Stimulated activated CD4-positive, alpha-beta T cell treated with anti-CD3 and anti-CD28 coated beads, TNF-alpha, amount 100 ng/mL, for 1 hour (primary cell): Measurements from ENCODE around the gene USP37.

ENCODE experiments used
- DNase-seq, 3 donors: peaks; one replicate each; pipeline ENCODE4 v3.0.0-alpha.2; 2020; ENCODE audit warnings: low read depth in 3 of 3, low spot score in 1 of 3

USP37 gene

DNA sequence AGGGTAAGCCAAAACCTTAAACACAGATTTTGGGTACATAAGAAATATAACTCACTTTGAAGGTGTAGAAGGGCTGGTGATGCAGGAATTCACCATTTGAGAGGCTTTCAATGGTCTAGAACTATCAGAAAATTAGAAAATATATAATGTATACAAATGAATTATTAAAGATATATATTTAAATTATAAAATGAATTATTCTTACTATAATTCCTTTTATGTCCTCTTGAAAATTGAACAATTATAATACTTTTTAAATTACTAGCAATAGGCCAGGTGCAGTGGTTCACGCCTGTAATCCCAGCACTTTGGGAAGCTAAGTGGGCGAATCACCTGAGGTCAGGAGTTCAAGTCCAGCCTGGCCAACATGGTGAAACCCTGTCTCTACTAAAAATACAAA, 88.6 kb downstream of the USP37 start:
- no peak for DNase-seq

DNA sequence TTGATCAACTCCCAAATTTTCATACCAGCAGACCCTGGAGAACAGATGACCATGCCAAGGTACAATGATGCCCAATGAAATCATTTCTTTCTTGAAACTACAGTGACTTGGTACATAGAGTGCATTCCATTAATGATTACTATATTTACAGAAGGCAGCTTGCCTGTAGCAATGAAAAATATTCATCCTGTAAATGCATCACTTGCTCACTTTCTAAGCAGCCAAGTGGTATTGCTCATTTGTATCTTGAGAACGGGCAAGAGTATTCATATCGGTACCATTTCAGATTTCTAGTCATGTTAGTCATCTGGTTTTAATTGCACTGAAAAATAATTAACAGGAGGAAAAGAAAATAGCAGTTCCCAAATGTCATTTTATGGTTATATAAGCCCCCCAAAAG, 89.6 kb downstream of the USP37 start:
- no peak for DNase-seq

DNA sequence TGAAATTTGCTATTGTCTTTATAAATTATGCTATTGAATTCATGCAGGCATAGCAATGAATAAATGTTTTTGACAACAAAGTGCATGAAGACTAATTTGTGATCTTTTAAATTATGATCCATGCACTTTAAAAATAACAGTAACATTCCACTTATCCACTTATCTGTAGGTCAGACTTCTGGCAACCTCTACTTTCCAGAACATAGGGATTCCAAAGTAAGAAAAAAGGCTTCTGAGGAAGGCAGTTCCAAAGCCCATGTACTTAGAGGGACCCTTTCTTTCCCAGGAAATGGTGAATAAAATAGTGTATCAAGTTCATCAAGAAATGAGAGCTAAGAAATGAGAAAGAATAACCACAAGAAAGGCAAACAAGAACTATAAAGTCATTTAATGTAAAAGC, 90.9 kb downstream of the USP37 start:
- DNase-seq: no peak

DNA sequence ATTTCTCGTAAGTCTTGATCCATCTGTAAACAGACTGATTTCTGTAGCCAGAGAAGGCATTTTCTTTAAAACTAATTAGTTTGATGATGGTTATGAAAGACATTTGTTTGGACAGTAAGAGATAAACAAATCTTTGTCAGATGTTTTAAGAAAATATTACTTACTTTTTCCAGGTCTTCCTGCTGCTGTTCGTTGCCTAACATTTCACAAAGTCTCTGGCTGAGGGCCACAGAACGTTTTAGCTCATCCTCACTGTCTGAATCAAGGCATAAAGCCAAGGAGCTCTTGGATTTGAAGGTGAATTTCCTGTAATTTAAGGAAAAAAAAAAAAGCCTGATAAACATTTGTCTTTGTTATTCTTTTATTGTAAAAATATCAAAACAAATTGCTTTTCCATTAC, 91.5 kb downstream of the USP37 start:
- no peak for DNase-seq

DNA sequence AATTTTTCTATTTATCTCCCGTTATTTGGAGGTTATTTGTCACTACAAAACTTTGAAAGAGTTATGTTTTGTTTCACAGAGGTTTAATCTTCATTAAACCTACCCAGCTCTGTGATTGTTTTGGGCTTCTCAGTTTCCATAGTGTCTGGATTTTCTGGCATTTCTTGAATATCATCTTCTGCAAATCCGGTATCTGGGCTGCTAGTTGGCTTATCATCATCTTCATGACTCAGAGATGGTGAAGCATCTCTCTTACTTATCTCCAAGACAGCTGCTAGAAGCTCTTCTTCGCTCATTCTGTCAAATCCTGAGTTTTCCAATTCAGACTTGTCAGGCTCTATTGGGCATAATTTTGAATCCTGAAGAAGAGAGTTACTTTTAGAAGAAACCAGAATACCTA, 93.6 kb downstream of the USP37 start:
- DNase-seq: no peak

DNA sequence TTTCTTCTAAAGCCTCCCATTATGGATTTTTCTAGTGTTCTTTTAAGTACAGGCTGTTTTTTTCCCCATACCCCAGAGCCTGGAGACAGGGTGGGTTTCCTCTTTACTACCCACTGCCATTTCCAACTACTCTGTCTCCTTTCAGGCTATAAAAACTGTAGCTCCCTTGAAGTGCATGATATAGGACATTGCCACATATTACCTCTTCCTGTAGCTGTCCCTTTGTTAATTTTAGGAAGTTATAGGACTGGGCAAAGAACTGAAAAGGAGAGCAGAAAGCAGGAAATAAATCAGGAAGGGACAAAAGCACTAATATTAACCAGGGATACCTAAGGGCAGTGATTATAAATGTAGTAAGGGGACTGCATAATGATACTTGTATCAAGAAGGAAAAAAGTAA, 95.2 kb downstream of the USP37 start:
- DNase-seq: no peak

DNA sequence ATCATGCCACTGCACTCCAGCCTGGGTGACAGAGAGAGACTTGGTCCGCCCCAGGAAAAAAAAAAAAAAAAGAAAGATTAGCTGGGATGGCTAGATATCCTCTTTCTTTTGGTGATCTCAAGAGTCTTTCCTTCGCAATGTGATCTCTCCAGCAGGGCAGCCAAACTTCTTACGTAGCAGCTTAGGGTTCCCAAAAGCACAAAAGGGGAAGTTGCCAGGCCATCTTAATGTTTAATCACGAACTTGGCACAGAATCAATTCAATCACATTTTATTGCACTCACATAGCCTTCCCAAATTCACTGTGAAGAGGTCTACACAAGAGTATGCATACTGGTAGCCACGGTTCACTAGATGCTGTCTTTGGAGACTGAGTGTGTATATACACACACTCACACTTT, 96.2 kb downstream of the USP37 start:
- no peak for DNase-seq

DNA sequence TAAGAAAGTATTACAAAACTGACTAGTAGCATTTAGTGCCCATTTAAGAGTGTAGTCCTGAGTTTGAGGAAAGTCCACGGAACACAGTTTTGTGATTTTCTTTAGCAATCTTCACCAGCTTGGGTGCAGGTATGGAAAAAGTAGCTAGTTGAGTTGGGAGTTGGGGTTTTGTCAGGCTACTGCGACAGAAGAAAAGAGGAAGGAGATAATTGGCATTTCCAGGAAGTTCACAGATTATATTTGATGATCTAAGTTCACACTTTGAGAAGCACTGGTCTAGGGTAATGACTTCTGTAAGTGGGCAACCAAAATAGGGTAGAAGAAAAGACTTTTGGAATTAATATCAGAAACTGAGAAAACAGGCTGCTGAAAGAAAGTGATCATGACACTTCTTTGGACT, 97.1 kb downstream of the USP37 start:
- DNase-seq: no peak

DNA sequence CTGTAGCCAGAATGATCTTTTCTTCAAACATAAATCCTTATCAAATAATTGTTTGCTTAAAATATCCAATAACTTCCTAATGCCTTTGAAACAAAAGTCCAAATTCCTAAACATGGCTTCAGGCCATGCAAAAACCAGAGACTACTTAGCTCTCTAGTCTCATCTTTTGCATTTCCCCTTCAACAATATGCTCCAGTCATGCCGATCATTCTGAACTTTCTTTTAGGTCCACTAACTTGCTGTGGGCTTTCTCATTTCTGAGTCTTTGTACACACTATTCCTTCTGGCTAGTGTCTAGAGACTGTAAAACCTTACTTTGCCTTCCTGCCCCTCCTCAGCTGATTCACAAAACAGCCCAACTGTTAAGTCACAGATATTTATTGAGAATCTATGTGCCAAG, 97.7 kb downstream of the USP37 start:
- DNase-seq: no peak

DNA sequence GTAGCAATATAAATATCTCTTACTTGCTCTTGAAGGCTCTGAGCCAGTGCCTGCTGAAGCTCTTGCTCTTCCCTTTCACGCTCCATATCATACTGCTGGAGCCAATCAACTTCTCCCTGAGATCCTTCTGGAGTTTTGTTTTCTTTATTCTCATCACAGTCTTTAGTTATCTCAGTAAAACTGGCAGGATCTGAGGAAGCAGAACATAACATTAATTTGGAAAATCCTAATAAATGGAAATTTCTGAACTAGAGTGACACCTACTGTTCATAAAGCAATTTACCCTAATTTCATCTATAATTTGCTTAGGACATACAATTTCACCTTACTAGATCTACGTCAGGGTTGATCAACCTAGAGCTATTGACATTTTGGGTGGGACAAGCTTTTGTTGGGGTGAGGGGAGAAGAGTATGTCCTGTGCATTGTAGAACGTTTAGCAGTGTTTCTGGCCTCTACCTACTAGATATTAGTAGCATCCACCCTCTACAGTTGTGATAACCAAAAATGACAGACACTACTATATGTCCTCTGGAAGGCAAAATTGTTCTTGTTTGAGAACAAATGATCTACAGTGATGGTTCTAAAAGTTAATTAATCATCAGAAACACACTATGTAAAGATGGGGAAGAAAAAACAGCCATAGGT, 102.0 kb downstream of the USP37 start:
- DNase-seq: no peak

DNA sequence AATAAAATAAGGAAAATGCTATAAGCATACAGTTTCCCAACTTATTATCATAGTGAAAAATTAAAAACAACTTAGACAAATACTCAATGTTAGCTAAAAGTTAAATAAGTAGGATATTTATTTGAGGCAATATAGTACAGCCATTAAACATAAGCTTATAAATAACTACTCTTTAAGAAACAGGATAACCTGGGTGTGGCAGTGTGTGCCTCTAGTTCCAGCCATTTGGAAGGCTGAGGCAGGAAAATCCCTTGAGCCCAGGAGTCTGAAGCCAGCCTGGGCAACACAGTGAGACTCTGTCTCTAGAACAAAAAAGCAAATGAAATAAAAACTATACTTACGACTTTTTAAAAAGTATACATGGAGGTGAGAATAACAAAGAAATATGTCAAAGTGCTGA, 109.6 kb downstream of the USP37 start:
- DNase-seq: no peak

DNA sequence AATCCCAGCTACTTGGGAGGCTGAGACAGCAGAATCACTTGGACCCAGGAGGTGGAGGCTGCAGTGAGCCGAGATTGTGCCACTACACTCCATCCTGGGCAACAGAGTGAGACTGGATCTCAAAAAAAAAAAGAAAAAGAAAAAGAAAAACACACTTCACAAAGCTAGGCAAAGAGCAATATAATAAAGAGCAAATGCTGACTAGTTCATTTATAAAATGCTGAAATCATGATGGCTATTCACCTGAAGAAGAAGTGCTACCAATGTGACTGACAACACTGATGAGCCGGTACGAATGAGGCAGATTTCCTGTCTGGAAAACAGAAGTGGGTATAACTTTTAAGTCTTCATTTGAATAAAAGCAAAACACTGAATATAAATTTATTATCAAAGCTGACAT, 111.3 kb downstream of the USP37 start:
- no peak for DNase-seq

DNA sequence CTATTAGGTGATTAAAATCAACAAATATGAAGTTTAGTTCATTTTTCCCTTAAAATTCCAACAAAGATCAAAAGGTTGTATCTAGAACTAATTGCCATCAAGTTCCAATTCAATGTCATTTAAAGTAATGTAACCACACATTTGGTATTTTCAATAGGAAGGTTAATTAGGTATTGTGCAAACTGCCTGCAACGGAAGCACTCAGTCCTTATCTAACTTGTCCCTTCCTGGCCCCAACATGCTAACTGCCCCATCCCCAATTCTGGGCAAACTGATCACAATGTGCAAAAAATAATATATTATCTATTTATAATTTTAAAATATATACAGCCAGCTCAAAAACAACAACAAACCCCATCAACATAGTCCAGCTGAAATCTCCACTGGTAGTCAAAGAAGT, 116.1 kb downstream of the USP37 start:
- DNase-seq: no peak

DNA sequence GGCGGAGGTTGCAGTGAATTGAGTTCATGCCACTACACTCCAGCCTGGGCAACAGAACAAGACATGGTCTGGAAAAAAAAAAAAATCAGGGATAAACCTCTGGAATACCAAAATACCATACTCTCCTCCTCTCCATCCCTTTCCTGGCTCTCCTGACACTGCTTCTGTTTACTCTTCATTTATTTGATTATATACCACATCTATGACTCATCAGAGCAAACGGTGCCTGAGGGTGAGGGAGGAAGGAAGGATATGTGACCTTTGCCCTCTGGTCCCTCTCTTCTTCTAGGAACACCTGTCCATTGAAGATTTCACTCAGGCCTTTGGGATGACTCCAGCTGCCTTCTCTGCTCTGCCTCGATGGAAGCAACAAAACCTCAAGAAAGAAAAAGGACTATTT, 119.2 kb downstream of the USP37 start:
- no peak for DNase-seq

DNA sequence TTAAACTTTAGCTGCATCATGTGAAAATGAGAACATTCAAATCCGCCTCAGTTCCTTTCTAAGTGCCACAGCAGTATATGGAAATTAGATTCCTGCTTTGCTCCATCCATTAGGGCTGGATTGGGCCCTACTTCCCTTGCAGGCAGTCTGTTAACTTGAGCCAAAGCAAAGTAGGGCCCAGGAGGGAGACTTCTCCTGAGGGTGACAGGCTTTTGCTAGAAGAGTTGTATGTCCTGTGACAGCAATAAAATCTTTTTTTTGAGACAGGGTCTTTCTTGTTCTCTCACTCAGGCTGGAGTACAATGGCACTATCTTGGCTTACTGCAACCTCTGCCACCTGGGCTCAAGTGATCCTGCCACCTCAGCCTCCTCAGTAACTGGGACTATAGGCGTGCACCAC, 121.1 kb downstream of the USP37 start:
- DNase-seq: no peak

DNA sequence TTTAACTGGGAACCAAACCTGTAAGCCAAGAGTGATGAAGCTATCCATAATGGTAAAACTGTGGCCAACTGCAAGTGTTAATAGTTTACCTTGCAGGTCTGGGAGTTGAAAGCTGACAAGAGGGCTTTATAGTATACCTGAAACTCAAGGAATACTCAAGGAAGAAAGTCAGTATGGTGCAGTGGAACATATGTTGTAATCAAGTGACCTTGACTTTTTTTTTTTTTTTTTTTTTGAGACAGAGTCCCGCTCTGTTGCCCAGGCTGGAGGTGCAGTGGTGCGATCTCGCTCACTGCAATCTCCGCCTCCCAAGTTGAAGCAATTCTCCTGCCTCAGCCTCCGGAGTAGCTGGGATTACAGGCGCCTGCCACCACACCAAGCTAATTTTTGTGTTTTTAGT, 121.6 kb downstream of the USP37 start:
- DNase-seq: no peak

DNA sequence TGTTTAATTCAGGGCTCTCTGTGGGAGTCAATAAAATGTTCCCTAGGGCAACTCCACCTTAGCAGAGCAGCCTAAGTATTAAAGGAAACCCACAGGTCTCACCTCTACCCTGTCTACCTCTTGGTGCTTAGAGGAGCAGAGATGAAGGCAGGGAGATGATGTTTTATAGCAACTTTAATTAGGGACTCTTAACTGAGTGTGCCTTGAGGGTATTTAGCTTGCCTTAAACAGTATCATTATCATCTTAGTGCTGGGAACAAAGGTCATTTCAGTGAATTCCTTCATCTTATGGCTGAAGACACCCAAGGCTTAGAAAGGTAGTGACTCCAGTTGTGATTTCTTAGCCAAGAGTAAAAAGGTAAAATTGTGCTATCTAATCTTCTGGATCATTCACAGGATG, 122.5 kb downstream of the USP37 start:
- DNase-seq: no peak

DNA sequence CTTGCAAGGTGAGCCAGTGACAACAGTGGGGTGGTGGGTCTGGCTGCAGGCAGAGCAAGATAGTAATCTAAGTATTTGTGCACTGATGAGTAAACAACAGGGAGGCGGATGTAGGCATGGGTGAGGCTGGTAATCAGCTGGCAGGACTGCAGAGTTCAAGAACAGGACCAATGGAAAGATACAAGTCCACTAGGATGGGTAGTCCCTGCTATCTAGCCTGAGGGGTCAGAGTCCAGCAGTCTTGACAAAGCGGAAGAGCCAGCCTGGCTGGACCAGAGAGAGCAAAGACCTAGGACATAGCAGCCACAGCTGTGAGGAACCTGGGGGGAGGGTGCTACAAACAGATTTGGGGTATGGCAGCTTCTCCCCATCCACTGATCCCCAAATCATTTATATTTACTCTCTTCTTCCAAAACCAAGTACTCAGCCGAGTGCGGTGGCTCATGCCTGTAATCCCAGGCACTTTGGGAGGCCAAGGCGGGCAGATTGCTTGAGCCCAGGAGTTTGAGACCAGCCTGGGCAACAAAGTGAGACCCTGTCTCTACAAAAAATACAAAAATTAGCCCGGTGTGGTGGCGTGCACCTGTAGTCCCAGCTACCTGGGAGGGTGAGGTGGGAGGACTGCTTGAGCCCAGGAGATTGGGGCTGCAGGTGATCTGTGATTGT, 123.3 kb downstream of the USP37 start:
- DNase-seq: no peak

DNA sequence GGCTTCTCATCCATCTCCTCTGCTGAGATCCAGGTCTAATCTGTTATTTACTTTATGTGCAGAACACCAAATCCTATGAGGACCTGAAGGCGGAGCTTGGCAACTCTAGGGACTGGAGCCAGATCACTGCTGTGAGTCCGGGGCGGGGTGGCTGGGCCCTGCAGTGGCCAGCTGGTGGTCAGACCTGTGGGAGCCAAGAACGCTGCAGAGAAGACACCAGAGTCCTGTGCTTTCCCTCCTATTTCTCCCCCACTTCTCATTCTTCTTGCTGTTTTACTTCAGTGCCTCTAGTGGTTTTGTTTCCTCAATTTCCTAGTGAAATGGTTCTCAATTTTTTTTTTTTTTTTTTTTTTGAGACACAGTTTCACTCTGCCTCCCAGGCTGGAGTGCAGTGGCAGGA, 129.6 kb downstream of the USP37 start:
- DNase-seq: no peak

DNA sequence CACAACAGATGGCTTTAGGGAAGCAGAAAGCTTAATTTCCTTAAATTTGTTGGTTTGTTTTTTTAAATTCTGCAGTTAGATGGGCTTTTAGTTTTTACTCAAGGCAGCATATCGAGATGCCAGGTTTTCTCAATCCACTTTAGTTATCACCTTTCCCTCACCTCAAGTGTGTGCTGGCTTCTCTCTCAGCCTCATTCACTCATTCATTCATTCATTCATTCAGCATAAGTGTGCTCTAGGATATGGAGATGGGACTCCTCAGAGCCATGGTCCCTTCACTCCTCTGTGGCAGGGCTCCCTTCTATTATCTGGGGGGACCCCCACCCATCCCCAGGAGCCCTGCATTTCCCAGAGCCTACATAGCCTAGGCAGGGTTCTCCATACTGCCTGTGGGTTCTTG, 130.2 kb downstream of the USP37 start:
- no peak for DNase-seq

DNA sequence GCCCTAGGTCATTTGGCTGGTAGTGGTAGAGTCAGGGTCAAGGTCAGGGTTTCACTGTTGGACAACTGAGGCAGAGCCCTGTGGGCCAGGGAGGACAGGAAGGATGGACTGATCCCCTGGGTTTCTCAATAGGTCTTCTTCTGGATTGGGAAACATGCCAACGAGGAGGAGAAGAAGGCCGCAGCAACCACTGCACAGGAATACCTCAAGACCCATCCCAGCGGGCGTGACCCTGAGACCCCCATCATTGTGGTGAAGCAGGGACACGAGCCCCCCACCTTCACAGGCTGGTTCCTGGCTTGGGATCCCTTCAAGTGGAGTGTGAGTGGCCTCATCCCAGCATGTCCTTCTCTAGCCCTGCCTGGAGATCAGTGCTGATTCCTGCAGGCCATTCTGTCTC, 131.2 kb downstream of the USP37 start:
- no peak for DNase-seq

DNA sequence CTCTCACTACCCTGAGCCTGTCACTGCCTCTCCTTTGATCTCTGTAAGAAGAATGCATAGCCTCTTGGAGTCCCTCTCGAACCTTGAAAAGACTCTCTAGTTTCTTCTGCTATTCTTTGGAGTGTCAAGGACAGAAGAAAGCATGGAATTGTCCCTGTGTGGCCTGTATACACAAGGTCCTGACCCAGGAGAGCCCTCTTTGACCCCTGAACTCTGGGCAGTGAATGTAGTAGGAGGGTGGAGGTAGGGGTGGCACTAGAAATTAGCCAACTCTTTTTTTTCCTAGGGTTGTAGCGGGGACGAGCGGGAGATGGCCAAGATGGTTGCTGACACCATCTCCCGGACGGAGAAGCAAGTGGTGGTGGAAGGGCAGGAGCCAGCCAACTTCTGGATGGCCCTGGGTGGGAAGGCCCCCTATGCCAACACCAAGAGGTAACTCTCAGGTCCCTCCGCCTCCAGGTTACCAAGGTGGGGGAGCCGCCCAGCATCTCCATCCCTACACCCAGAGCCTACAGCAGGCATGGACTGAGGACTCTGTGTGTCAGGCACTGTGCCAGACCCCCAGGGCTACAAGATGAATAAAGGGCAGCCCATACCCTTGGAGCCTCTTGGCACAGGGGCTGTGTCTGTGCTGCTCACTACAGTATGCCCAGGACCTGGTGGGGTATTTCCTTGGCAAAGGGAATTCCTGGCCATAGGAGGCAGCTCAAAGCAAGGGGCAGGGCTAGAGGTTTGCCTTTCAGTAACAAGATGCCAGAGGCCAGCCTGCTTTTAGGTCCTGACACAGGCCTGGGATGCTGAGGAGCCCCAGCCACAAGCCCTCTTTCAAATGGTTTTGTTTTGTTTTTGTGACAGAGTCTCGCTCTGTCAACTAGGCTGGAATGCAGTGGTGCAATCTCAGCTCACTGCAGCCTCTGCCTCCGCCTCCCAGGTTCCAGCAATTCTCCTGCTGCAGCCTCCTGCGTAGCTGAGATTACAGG, 132.9 kb downstream of the USP37 start:
- DNase-seq: no peak
